IMR-90 (cell line): ENCODE results near the gene PARVG. TPM values are rescaled to one million over a fixed set of nuclear protein-coding genes. Genes with fewer than 3 reads are reported as not detected.
A peak's percentile ranks its signal among the peaks of the same experiment; 100 is the strongest.

Experiments used
- ATAC-seq: fragments of 200-7000 bp; cut with Tn5 transposase; 2 replicates; pipeline ENCODE4 v1.9.1; 2020; ENCODE audit warnings: low read depth, mild to moderate bottlenecking, moderate library complexity
- BruUV-seq: library from RNA; stranded (reverse); fragments of 400-500 nt; replicated peaks from 2 replicates; lab custom pipeline; 2021; lab: Mats Ljungman, UMichigan
- CTCF ChIA-PET: fragments of 300-600 bp; formaldehyde crosslinking; extraction: SDS; loops from one replicate; lab custom pipeline; 2021; ENCODE audit warnings: antibody characterized with exemption; lab: Yijun Ruan, JAX
- POLR2A ChIA-PET: fragments of 300-600 bp; sonication (Branson Sonifier 250); formaldehyde crosslinking; loops from one replicate; lab custom pipeline; 2022; ENCODE audit warnings: antibody characterized with exemption; ENCODE audit not compliant: unreplicated experiment; lab: Charles Lee
- DNase-seq: peaks from one replicate; pipeline ENCODE4 v3.0.0; 2013
- H2AFZ ChIP-seq: replicated peaks from 2 replicates; pipeline ENCODE3; 2013; ENCODE audit warnings: low read length, mild to moderate bottlenecking; ENCODE audit not compliant: poor library complexity
- H2AK5ac ChIP-seq: 2 replicates; pipeline ENCODE4 v1.6.1; 2013; ENCODE audit warnings: low read depth, low read length, inconsistent platforms
- H2AK9ac ChIP-seq: replicated peaks from 2 replicates; pipeline ENCODE3; 2013; ENCODE audit warnings: mild to moderate bottlenecking, low read depth, low read length, moderate library complexity; ENCODE audit not compliant: poor library complexity
- H2BK120ac ChIP-seq: 2 replicates; pipeline ENCODE4 v1.6.1; 2013; ENCODE audit warnings: low read depth, low read length, inconsistent platforms
- H2BK15ac ChIP-seq: 3 replicates; pipeline ENCODE4 v1.6.1; 2013; ENCODE audit warnings: low read depth, low read length, inconsistent platforms
- H2BK20ac ChIP-seq: 2 replicates; pipeline ENCODE4 v1.6.1; 2013; ENCODE audit warnings: low read depth, mild to moderate bottlenecking, inconsistent platforms, low read length, moderate library complexity
- H2BK5ac ChIP-seq: 2 replicates; pipeline ENCODE4 v1.6.1; 2013; ENCODE audit warnings: mild to moderate bottlenecking, low read depth, low read length, inconsistent platforms; ENCODE audit not compliant: poor library complexity, severe bottlenecking
- H3K14ac ChIP-seq: replicated peaks from 2 replicates; pipeline ENCODE4 v1.6.1; 2013; ENCODE audit warnings: low read depth, low read length, inconsistent platforms
- H3K18ac ChIP-seq: 2 replicates; pipeline ENCODE4 v1.6.1; 2013; ENCODE audit warnings: low read depth, low read length, control low read depth
- H3K23ac ChIP-seq: 2 replicates; pipeline ENCODE4 v1.6.1; 2013; ENCODE audit warnings: low read depth, low read length, inconsistent platforms
- H3K27ac ChIP-seq: 2 replicates; pipeline ENCODE4 v1.5.1; 2013; ENCODE audit warnings: mild to moderate bottlenecking, control low read depth, low read length; ENCODE audit not compliant: insufficient read depth
- H3K27me3 ChIP-seq: 2 replicates; pipeline ENCODE4 v1.6.1; 2013; ENCODE audit warnings: low read length; ENCODE audit not compliant: control insufficient read depth, insufficient read depth
- H3K36me3 ChIP-seq: 2 replicates; pipeline ENCODE4 v1.6.1; 2013; ENCODE audit warnings: low read length, mixed read lengths; ENCODE audit not compliant: control insufficient read depth, insufficient read depth
- H3K4ac ChIP-seq: 2 replicates; pipeline ENCODE4 v1.6.1; 2013; ENCODE audit warnings: low read depth, low read length, inconsistent platforms
- H3K4me1 ChIP-seq: 2 replicates; pipeline ENCODE4 v1.6.1; 2013; ENCODE audit warnings: low read length, mixed read lengths; ENCODE audit not compliant: control insufficient read depth, insufficient read depth
- H3K4me2 ChIP-seq: 2 replicates; pipeline ENCODE4 v1.6.1; 2013; ENCODE audit warnings: low read depth, mild to moderate bottlenecking, control low read depth, low read length, moderate library complexity
- H3K4me3 ChIP-seq: 2 replicates; pipeline ENCODE4 v1.5.1; 2013; ENCODE audit warnings: low read depth, mild to moderate bottlenecking, control low read depth, low read length, moderate library complexity; ENCODE audit not compliant: insufficient read depth
- H3K56ac ChIP-seq: 2 replicates; pipeline ENCODE4 v1.6.1; 2013; ENCODE audit warnings: low read length, inconsistent platforms; ENCODE audit not compliant: insufficient read depth; ENCODE audit errors: extremely low read depth
- H3K79me1 ChIP-seq, 2 experiments: 2 replicates each; pipeline ENCODE4 v1.6.1; 2013; ENCODE audit warnings: low read length in 2 of 2, inconsistent platforms in 1 of 2, low read depth in 1 of 2
- H3K9ac ChIP-seq: 2 replicates; pipeline ENCODE4 v1.6.1; 2013; ENCODE audit warnings: low read depth, low read length, control low read depth
- H3K9me1 ChIP-seq: 2 replicates; pipeline ENCODE4 v1.6.1; 2013; ENCODE audit warnings: low read length, inconsistent platforms; ENCODE audit not compliant: insufficient read depth
- H3K9me3 ChIP-seq: 2 replicates; pipeline ENCODE4 v1.6.1; 2013; ENCODE audit warnings: low read length; ENCODE audit not compliant: control insufficient read depth, insufficient read depth
- H4K20me1 ChIP-seq: 2 replicates; pipeline ENCODE4 v1.6.1; 2013; ENCODE audit warnings: low read length, inconsistent platforms; ENCODE audit not compliant: insufficient read depth
- H4K5ac ChIP-seq: 2 replicates; pipeline ENCODE4 v1.6.1; 2013; ENCODE audit warnings: mild to moderate bottlenecking, low read depth, low read length, control low read depth
- H4K8ac ChIP-seq, 2 experiments: 2 replicates each; pipeline ENCODE4 v1.6.1; 2013; ENCODE audit warnings: low read depth in 2 of 2, low read length in 2 of 2, control low read depth in 1 of 2, inconsistent platforms in 1 of 2
- H4K91ac ChIP-seq: 2 replicates; pipeline ENCODE4 v1.6.1; 2013; ENCODE audit warnings: low read depth, low read length, inconsistent platforms; ENCODE audit not compliant: insufficient read depth
- CEBPB ChIP-seq: IDR thresholded peaks from 2 replicates; pipeline ENCODE4 v1.6.1; 2012; ENCODE audit warnings: low read depth, low read length, improper control_type of control experiment
- WGBS, 2 experiments: methylation state at CpG; one replicate each; pipeline versions ENCODE4 v1.1.5 to v1.1.7; 2013; ENCODE audit warnings: missing lambda C conversion rate in 2 of 2; ENCODE audit not compliant: insufficient read length in 1 of 2; ENCODE audit errors: extremely low coverage in 2 of 2; 5-methylcytosine and 5-hydroxymethylcytosine counted together
- dilution Hi-C: fragments of 300-500 bp; cut with HindIII; formaldehyde crosslinking; loops from one replicate; pipeline ENCODE4 v1.14.3; 2018; ENCODE audit warnings: low sequenced_read_pairs; ENCODE audit not compliant: unreplicated experiment
- in situ Hi-C: fragments of 300-500 bp; cut with MboI; formaldehyde crosslinking; loops from 3 replicates; pipeline ENCODE4 v1.14.3; 2019; ENCODE audit warnings: low sequenced_read_pairs, inconsistent platforms, mixed read lengths
- intact Hi-C: fragments of 100-400 bp; cut with micrococcal nuclease; formaldehyde crosslinking; loops from 2 replicates; pipeline ENCODE4 v1.10.0; 2022
- polyA plus RNA-seq, 3 experiments: library from polyadenylated mRNA; depleted of rRNA; stranded (reverse); fragments of >200 nt; gene quantifications; 2 replicates each; pipeline ENCODE4 v1.2.3, GENCODE V29; 2012; ENCODE audit warnings: low replicate concordance in 1 of 3
- total RNA-seq: library from RNA; depleted of rRNA; stranded (reverse); fragments of >200 nt; gene quantifications from 2 replicates; pipeline ENCODE4 v1.2.3, GENCODE V29; 2012

The PARVG gene
- total and polyA plus RNA-seq, 2 of the 4 experiments (the other 2 are of a cell fraction): not detected

DNA sequence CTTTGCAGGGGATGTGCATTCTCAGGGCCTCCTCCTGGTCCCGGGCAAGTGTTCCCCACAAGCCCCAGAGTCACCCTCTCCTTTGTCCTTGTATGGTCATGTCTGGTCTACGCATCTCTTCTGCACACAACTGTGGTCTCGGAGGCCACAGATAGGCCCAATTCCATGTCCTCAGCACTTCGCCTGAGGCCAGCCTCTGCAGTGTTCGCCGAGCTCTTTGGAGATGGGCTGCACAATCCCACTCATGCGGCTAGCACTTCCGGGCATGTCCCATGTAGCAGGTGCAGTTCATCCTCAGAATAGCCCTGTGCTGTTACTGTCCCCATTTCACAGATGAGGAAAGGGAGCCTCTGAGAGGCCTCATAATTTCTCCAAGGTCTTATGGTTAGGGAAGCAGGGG lies 7.6 kb downstream of the PARVG start:
- no peak overlapping the region for H3K18ac ChIP-seq
- no peak overlapping the region for H3K23ac ChIP-seq
- H3K14ac ChIP-seq: no peak overlapping the region
- no peak overlapping the region for H3K4ac ChIP-seq
- H3K9me3 ChIP-seq: no peaks in the 10 kb centered on the region
- no peaks in the 10 kb centered on the region for H3K79me1 ChIP-seq
- ATAC-seq (no peak), DNase-seq (no peak)
- no peak overlapping the region for H3K27ac ChIP-seq
- no peak overlapping the region for H2AFZ ChIP-seq
- no peak overlapping the region for H2BK20ac ChIP-seq
- no peak overlapping the region for H4K91ac ChIP-seq
- POLR2A ChIA-PET: no interaction called here
- H3K4me1 ChIP-seq: no peaks in the 10 kb centered on the region
- CTCF ChIA-PET: no interaction called here
- H2BK5ac ChIP-seq: no peak overlapping the region
- dilution Hi-C loops (no loop called here), in situ Hi-C loops (no loop called here), intact Hi-C loops (no loop called here)
- H4K5ac ChIP-seq: no peak overlapping the region
- peaks cover 30% of the 10 kb centered on the region for H3K27me3 ChIP-seq
- H3K9ac ChIP-seq: no peak overlapping the region
- H3K56ac ChIP-seq: no peak overlapping the region
- H2AK5ac ChIP-seq: no peak overlapping the region
- no peaks in the 10 kb centered on the region; the same call in 1 of the 2 replicates for H4K20me1 ChIP-seq
- BruUV-seq: no TSS peak
- H2BK15ac ChIP-seq: no peak overlapping the region
- H3K9me1 ChIP-seq: no peaks in the 10 kb centered on the region
- no peak overlapping the region for H3K4me2 ChIP-seq
- no peak overlapping the region for H3K4me3 ChIP-seq
- H2BK120ac ChIP-seq: no peak overlapping the region
- TF ChIP-seq CEBPB: no peak
- H2AK9ac ChIP-seq: peak overlapping the region; percentile 9
- H4K8ac ChIP-seq: no peak overlapping the region
- H3K36me3 ChIP-seq: no peaks in the 10 kb centered on the region
- 84% methylated on average over 5 of the region's 8 CpGs; no CpG with 5 or more reads in 1 of the 2 experiments for WGBS, 2 experiments
